K562 (cell line): ENCODE data around the gene TMEM243. TPM values are rescaled to one million over a fixed set of nuclear protein-coding genes. Genes with fewer than 3 reads are reported as not detected.

Source experiments
- ATAC-seq: fragments of 200-7000 bp; cut with Tn5 transposase; 3 replicates; pipeline ENCODE4 v1.9.1; 2020; ENCODE audit warnings: moderate library complexity
- BruUV-seq: library from RNA; stranded (reverse); fragments of 400-500 nt; replicated peaks from 2 replicates; lab custom pipeline; 2021; lab: Mats Ljungman, UMichigan
- CTCF ChIA-PET: fragments of 300-600 bp; formaldehyde crosslinking; extraction: SDS; loops from one replicate; lab custom pipeline; 2021; ENCODE audit warnings: low intra/inter-chr PET ratio; lab: Yijun Ruan, JAX
- POLR2A ChIA-PET: fragments of 300-600, 350-650 bp; sonication (Branson Sonifier 250); formaldehyde crosslinking; extraction: SDS; loops from one replicate; lab custom pipeline; 2021; ENCODE audit warnings: antibody characterized with exemption, inconsistent platforms; lab: Yijun Ruan, JAX
- DNase-seq, 4 experiments: peaks; one replicate each; pipeline versions ENCODE4 v3.0.0 to v3.0.0-alpha.2; 2011 to 2018; ENCODE audit warnings: low spot score in 3 of 4, mixed read lengths in 3 of 4; ENCODE audit errors: extremely low read depth in 1 of 4
- FAIRE-seq: peaks from 2 replicates; lab custom pipeline; 2011; peaks lifted over from hg19 to GRCh38; lab: Jason Lieb, UNC
- H2AFZ ChIP-seq: 2 replicates; pipeline ENCODE4 v1.6.0; 2011; ENCODE audit warnings: low read depth, low read length, control low read depth, inconsistent platforms
- H3K27ac ChIP-seq: fragments of 200-600 bp; 3 replicates; pipeline ENCODE4 v1.8.0; 2011; ENCODE audit warnings: low read depth, mild to moderate bottlenecking, control low read depth, inconsistent platforms, low read length, moderate library complexity, mixed read lengths; ENCODE audit errors: extremely low read depth
- H3K27me3 ChIP-seq, 2 experiments: fragments of 300-600 bp in 1 of 2; 2 replicates in 1 of 2; 3 replicates in 1 of 2; pipeline versions ENCODE4 v1.6.0 to v1.8.0; 2011; ENCODE audit warnings: inconsistent platforms in 2 of 2, low read length in 2 of 2, mild to moderate bottlenecking in 1 of 2, mixed read lengths in 1 of 2, moderate library complexity in 1 of 2; ENCODE audit not compliant: control insufficient read depth in 2 of 2, insufficient read depth in 2 of 2
- H3K36me3 ChIP-seq: fragments of 300-600 bp; 3 replicates; pipeline ENCODE4 v1.8.0; 2011; ENCODE audit warnings: mild to moderate bottlenecking, low read length, inconsistent platforms; ENCODE audit not compliant: control insufficient read depth, insufficient read depth
- H3K4me1 ChIP-seq, 2 experiments: fragments of 200-600 bp in 1 of 2; replicated peaks in 1 of 2; 2 replicates in 1 of 2; 3 replicates in 1 of 2; pipeline versions ENCODE4 v1.5.1 to v1.8.0; 2011; ENCODE audit warnings: inconsistent platforms in 2 of 2, low read length in 2 of 2, mild to moderate bottlenecking in 1 of 2, mixed read lengths in 1 of 2, moderate library complexity in 1 of 2; ENCODE audit not compliant: control insufficient read depth in 2 of 2, insufficient read depth in 2 of 2
- H3K4me2 ChIP-seq: 2 replicates; pipeline ENCODE4 v1.6.1; 2011; ENCODE audit warnings: low read length, control low read depth, inconsistent platforms, mixed read lengths; ENCODE audit not compliant: insufficient read depth
- H3K4me3 ChIP-seq: fragments of 200-600 bp; sonication (generic), shearing (Covaris generic); 2 replicates; pipeline ENCODE4 v1.5.1; 2016; ENCODE audit warnings: control low read depth, inconsistent platforms
- H3K79me2 ChIP-seq: fragments of 200-600 bp; 3 replicates; pipeline ENCODE4 v1.8.0; 2011; ENCODE audit warnings: low read length, inconsistent platforms; ENCODE audit not compliant: control insufficient read depth, insufficient read depth
- H3K9ac ChIP-seq, 2 experiments: 2 replicates each; pipeline versions ENCODE4 v1.6.0 to v1.6.1; 2011; ENCODE audit warnings: low read depth in 2 of 2, low read length in 2 of 2, control low read depth in 1 of 2, inconsistent platforms in 1 of 2, mild to moderate bottlenecking in 1 of 2, mixed read lengths in 1 of 2; ENCODE audit not compliant: insufficient read depth in 1 of 2
- H3K9me1 ChIP-seq: one replicate; pipeline ENCODE4 v1.6.0; 2011; ENCODE audit warnings: inconsistent platforms, mild to moderate bottlenecking, low read length, moderate library complexity; ENCODE audit not compliant: control insufficient read depth, insufficient read depth
- H3K9me3 ChIP-seq: replicated peaks from 2 replicates; pipeline ENCODE4 v1.5.1; 2011; ENCODE audit warnings: low read depth, low read length, inconsistent platforms; ENCODE audit not compliant: control insufficient read depth, insufficient read depth
- H4K20me1 ChIP-seq: replicated peaks from 2 replicates; pipeline ENCODE4 v1.6.1; 2011; ENCODE audit warnings: low read length, inconsistent platforms, mixed read lengths; ENCODE audit not compliant: control insufficient read depth, insufficient read depth
- CCAR2 ChIP-seq: fragments of 200-400 bp; formaldehyde crosslinking; IDR thresholded peaks from 2 replicates; pipeline ENCODE4 v1.6.1; 2017; ENCODE audit warnings: mild to moderate bottlenecking, low read depth, low read length
- CEBPB ChIP-seq: fragments of 450-650 bp; IDR thresholded peaks from 2 replicates; pipeline ENCODE4 v1.6.1; 2016; ENCODE audit warnings: missing genetic modification characterization, missing compliant biosample characterization
- CREB5 ChIP-seq: fragments of 250-450 bp; sonication (Bioruptor Pico); IDR thresholded peaks from 2 replicates; pipeline ENCODE4 v1.5.0; 2020; ENCODE audit warnings: mild to moderate bottlenecking
- ERF ChIP-seq: fragments of 450-650 bp; formaldehyde crosslinking; IDR thresholded peaks from 2 replicates; pipeline ENCODE4 v1.4.0; 2020; ENCODE audit warnings: mild to moderate bottlenecking, mixed read lengths
- IFI16 ChIP-seq: fragments of 250-450 bp; sonication (Bioruptor Pico); IDR thresholded peaks from 2 replicates; pipeline ENCODE4 v2.1.2; 2022; ENCODE audit warnings: mild to moderate bottlenecking, inconsistent platforms
- KDM1A ChIP-seq, 2 experiments: fragments of 450-650 bp; IDR thresholded peaks; 2 replicates each; pipeline ENCODE4 v1.6.1; 2016; ENCODE audit warnings: mild to moderate bottlenecking in 2 of 2
- MLLT1 ChIP-seq, 2 experiments: fragments of 450-650 bp; IDR thresholded peaks; 2 replicates each; pipeline ENCODE4 v1.6.1; 2016
- MXD1 ChIP-seq: fragments of 250-450 bp; sonication (Bioruptor Pico); IDR thresholded peaks from 2 replicates; pipeline ENCODE4 v1.8.0; 2021; ENCODE audit warnings: borderline replicate concordance, mild to moderate bottlenecking, moderate library complexity; ENCODE audit not compliant: poor library complexity, severe bottlenecking
- NFYB ChIP-seq: IDR thresholded peaks from 2 replicates; pipeline ENCODE4 v1.6.1; 2011; ENCODE audit warnings: mild to moderate bottlenecking, moderate library complexity; ENCODE audit not compliant: insufficient read length; ENCODE audit errors: extremely low read depth
- SOX6 ChIP-seq: fragments of 450-650 bp; IDR thresholded peaks from 2 replicates; pipeline ENCODE4 v1.6.1; 2014; ENCODE audit warnings: mild to moderate bottlenecking
- ZNF134 ChIP-seq: fragments of 250-450 bp; sonication (Bioruptor Pico); conservative IDR thresholded peaks from 2 replicates; pipeline ENCODE4 v1.4.0; 2020
- ZNF165 ChIP-seq: fragments of 250-450 bp; sonication (Bioruptor Pico); IDR thresholded peaks from 2 replicates; pipeline ENCODE4 v1.4.0; 2020; ENCODE audit warnings: borderline replicate concordance
- WGBS: fragments of 100-300 bp; shearing (Covaris generic); methylation state at CpG from one replicate; pipeline ENCODE4 v1.1.6; 2016; ENCODE audit warnings: low coverage, mixed read lengths; ENCODE audit not compliant: insufficient coverage; ENCODE audit errors: missing lambda C conversion rate; 5-methylcytosine and 5-hydroxymethylcytosine counted together
- in situ Hi-C: fragments of 300-500 bp; cut with MboI; formaldehyde crosslinking; loops from 4 replicates; pipeline ENCODE4 v1.15.0; 2018; ENCODE audit warnings: inconsistent platforms, mixed read lengths
- intact Hi-C: fragments of 100-400 bp; cut with micrococcal nuclease; formaldehyde crosslinking; loops from 2 replicates; pipeline ENCODE4 v1.14.2; 2022
- polyA plus RNA-seq, 8 experiments: library from polyadenylated mRNA; depleted of rRNA in 4 of 8; stranded (reverse) in 5 of 8; unstranded in 3 of 8; fragments of >200 nt; fragmentation: Nextera tagmentation in 2 of 8; fragmentation: Illumina TruSeq in 1 of 8; extraction: Ambion mirVana in 2 of 8; extraction: Trizol in 1 of 8; gene quantifications; 2 replicates each; pipeline versions ENCODE4 v1.2.1 to v1.2.3, GENCODE V29; 2011 to 2014; ENCODE audit warnings: inconsistent platforms in 1 of 8, missing spikeins in 1 of 8
- total RNA-seq, 7 experiments: library from RNA; depleted of rRNA in 6 of 7; stranded (reverse); fragments of >200 nt in 6 of 7; fragmentation: Illumina TruSeq in 2 of 7; extraction: Trizol in 2 of 7; gene quantifications; 2 replicates each; pipeline versions ENCODE4 v1.2.1 to v1.2.3, GENCODE V29; 2011 to 2021; ENCODE audit warnings: low replicate concordance in 1 of 7

TMEM243 gene
- total and polyA plus RNA-seq, 9 of the 15 experiments (the other 6 are each of a cell fraction or from before 2014, with no cell fraction given) = 3.9 to 8.6 (median 6.1) TPM

- no peak for ATAC-seq
- Histone ChIP-seq H2AFZ (peak overlapping the region; percentile 2; the same call in 1 of the 2 replicates), H3K9me3 (no peaks in the 10 kb centered on the region), H3K4me1 (peaks cover 13 to 18% of the 10 kb centered on the region in 2 experiments), H3K9me1 (no peaks in the 10 kb centered on the region), H3K4me3 (no peak overlapping the region), H3K27me3 (peaks cover 16 to 25% of the 10 kb centered on the region in 2 experiments; a peak in 4 of 5 replicates), H4K20me1 (no peaks in the 10 kb centered on the region), H3K79me2 (no peaks in the 10 kb centered on the region), H3K9ac (no peak overlapping the region), H3K4me2 (no peak overlapping the region), H3K36me3 (no peaks in the 10 kb centered on the region), H3K27ac (no peak overlapping the region)
- in situ Hi-C loops (no loop called here), intact Hi-C loops (loop anchor here (10.0 kb wide), 1 partner anchor 658 kb away; the partner anchor contains the start of genes DBF4 and SLC25A40)
- POLR2A ChIA-PET = interaction anchor here (0.6 kb wide), 1 partner anchor 13 kb away, joined by 3 read pairs; no protein-coding TSS in a partner anchor
- WGBS = 18% methylated on average over 5 of the region's 5 CpGs
- CTCF ChIA-PET = no interaction called here
- no peak for FAIRE-seq
- TF ChIP-seq MLLT1 (IDR thresholded peaks at IDR 0.05) (no peak), KDM1A (IDR thresholded peaks at IDR 0.05) (no peak), MXD1 (no peak), ZNF134 (CRISPR knock-in tag) (no peak), ZNF165 (CRISPR knock-in tag) (no peak), CEBPB (tag) (no peak), NFYB (no peak), SOX6 (no peak), IFI16 (CRISPR knock-in tag) (no peak), CCAR2 (no peak), CREB5 (CRISPR knock-in tag) (no peak), ERF (CRISPR knock-in tag) (no peak)
- BruUV-seq = no TSS peak
- no peak for DNase-seq
These were observed 2.6 kb downstream of the TMEM243 start for GRCh38 chr7:87216701-87217508.
